PC-9 (cell line): ENCODE measurements around the gene PCP4. TPM values are rescaled to one million over a fixed set of nuclear protein-coding genes. Genes with fewer than 3 reads are reported as not detected.

Experiments used
- BruUV-seq: library from RNA; stranded (reverse); fragments of 400-500 nt; replicated peaks from 2 replicates; lab custom pipeline; 2021; lab: Mats Ljungman, UMichigan
- CTCF ChIA-PET: fragments of 300-600 bp; sonication (Branson Sonifier 250); formaldehyde crosslinking; loops from one replicate; lab custom pipeline; 2022; ENCODE audit warnings: antibody characterized with exemption; lab: Charles Lee
- POLR2A ChIA-PET: fragments of 300-600 bp; sonication (Branson Sonifier 250); formaldehyde crosslinking; loops from one replicate; lab custom pipeline; 2022; ENCODE audit warnings: antibody characterized with exemption; ENCODE audit not compliant: unreplicated experiment; lab: Charles Lee
- DNase-seq, 2 experiments: peaks; one replicate each; pipeline versions ENCODE4 v3.0.0 to v3.0.0-alpha.2; 2015 to 2022; ENCODE audit warnings: mixed read lengths in 1 of 2
- H2AFZ ChIP-seq: fragments of 200-600 bp; sonication (generic); 2 replicates; pipeline ENCODE4 v1.8.1; 2017; ENCODE audit warnings: antibody characterized with exemption
- H3F3A ChIP-seq: fragments of 200-600 bp; sonication (generic); 2 replicates; pipeline ENCODE4 v1.8.1; 2017; ENCODE audit warnings: antibody characterized with exemption, mild to moderate bottlenecking, low read depth; ENCODE audit not compliant: insufficient read depth
- H3K27ac ChIP-seq: fragments of 200-600 bp; sonication (generic); 2 replicates; pipeline ENCODE4 v1.6.1; 2016; ENCODE audit warnings: mixed run types
- H3K27me3 ChIP-seq: fragments of 200-600 bp; sonication (generic); 2 replicates; pipeline ENCODE4 v1.6.1; 2016; ENCODE audit warnings: low read depth, mixed run types; ENCODE audit not compliant: insufficient read depth
- H3K36me3 ChIP-seq: fragments of 200-600 bp; sonication (generic); 2 replicates; pipeline ENCODE4 v1.6.1; 2016; ENCODE audit warnings: low read depth, mixed run types
- H3K4me1 ChIP-seq: fragments of 200-600 bp; sonication (generic); replicated peaks from 2 replicates; pipeline ENCODE4 v1.6.1; 2016; ENCODE audit warnings: mixed run types; ENCODE audit not compliant: insufficient read depth
- H3K4me2 ChIP-seq: fragments of 200-600 bp; sonication (generic); 2 replicates; pipeline ENCODE4 v1.6.1; 2017; ENCODE audit warnings: mixed run types
- H3K4me3 ChIP-seq: fragments of 200-600 bp; sonication (generic); 2 replicates; pipeline ENCODE4 v1.6.1; 2016; ENCODE audit warnings: mixed run types
- H3K79me2 ChIP-seq: fragments of 200-600 bp; sonication (generic); 2 replicates; pipeline ENCODE4 v1.6.1; 2017; ENCODE audit warnings: low read depth, mixed run types
- H3K9me2 ChIP-seq: fragments of 200-600 bp; sonication (generic); 2 replicates; pipeline ENCODE4 v1.8.1; 2017; ENCODE audit warnings: mild to moderate bottlenecking; ENCODE audit not compliant: insufficient read depth
- H3K9me3 ChIP-seq: fragments of 200-600 bp; sonication (generic); 2 replicates; pipeline ENCODE4 v1.8.1; 2016; ENCODE audit warnings: low read depth; ENCODE audit not compliant: insufficient read depth
- H4K20me1 ChIP-seq: fragments of 200-600 bp; sonication (generic); 2 replicates; pipeline ENCODE4 v1.8.1; 2017; ENCODE audit not compliant: insufficient read depth
- CTCF ChIP-seq: fragments of 200-600 bp; sonication (generic); conservative IDR thresholded peaks from 2 replicates; pipeline ENCODE4 v1.6.1; 2017; ENCODE audit warnings: mixed run types, antibody characterized with exemption, mild to moderate bottlenecking, moderate library complexity
- EZH2 ChIP-seq: fragments of 200-600 bp; sonication (generic); IDR thresholded peaks from 2 replicates; pipeline ENCODE4 v1.8.0; 2017; ENCODE audit warnings: antibody characterized with exemption, low read depth
- intact Hi-C: fragments of 100-400 bp; cut with micrococcal nuclease; formaldehyde crosslinking; loops from one replicate; pipeline ENCODE4 v1.10.0; 2022; ENCODE audit not compliant: unreplicated experiment
- total RNA-seq: library from RNA; stranded (reverse); gene quantifications from 2 replicates; pipeline ENCODE4 v1.2.3, GENCODE V29; 2021

The PCP4 gene
- total RNA-seq, 1 experiment from 2014 or later, result not detected

- Histone ChIP-seq H3K4me2 (no peak overlapping the region), H3K4me1 (no peaks in the 10 kb centered on the region), H4K20me1 (no peaks in the 10 kb centered on the region), H3K36me3 (no peaks in the 10 kb centered on the region), H3K27ac (no peak overlapping the region), H3K9me2 (no peaks in the 10 kb centered on the region), H3K9me3 (no peaks in the 10 kb centered on the region), H3K4me3 (no peak overlapping the region), H3F3A (no peaks in the 10 kb centered on the region), H2AFZ (no peak overlapping the region), H3K79me2 (no peaks in the 10 kb centered on the region), H3K27me3 (no peaks in the 10 kb centered on the region)
- no TSS peak for BruUV-seq
- no peak for DNase-seq
- TF ChIP-seq EZH2 (no peak), CTCF (no peak)
- ChIA-PET POLR2A (no interaction called here), CTCF (no interaction called here)
- intact Hi-C loops, result no loop called here
Observed at GRCh38 chr21:39852021-39852721, 15.1 kb upstream of the PCP4 start.

GRCh38 chr21:39852726-39853500 lies 14.3 kb upstream of the PCP4 start:
- no peak for TF ChIP-seq CTCF
- Histone ChIP-seq H3K79me2 (no peaks in the 10 kb centered on the region), H4K20me1 (no peaks in the 10 kb centered on the region), H2AFZ (no peak overlapping the region), H3K27ac (no peak overlapping the region), H3K36me3 (no peaks in the 10 kb centered on the region), H3K4me2 (no peak overlapping the region), H3K4me1 (no peaks in the 10 kb centered on the region), H3K27me3 (no peaks in the 10 kb centered on the region), H3F3A (no peaks in the 10 kb centered on the region), H3K9me2 (no peaks in the 10 kb centered on the region), H3K4me3 (no peak overlapping the region), H3K9me3 (no peaks in the 10 kb centered on the region)
- intact Hi-C loops, result no loop called here
- BruUV-seq, result no TSS peak
- no peak for DNase-seq
- ChIA-PET POLR2A (no interaction called here), CTCF (no interaction called here)

GRCh38 chr21:39854572-39854971 lies 12.7 kb upstream of the PCP4 start:
- TF ChIP-seq CTCF, result no peak
- TF ChIP-seq EZH2, result no peak
- POLR2A ChIA-PET, result no interaction called here

More at GRCh38 chr21:39854572-39854971, 12.7 kb upstream of the PCP4 start:
- Histone ChIP-seq H3K4me3 (no peak overlapping the region), H3K27me3 (no peaks in the 10 kb centered on the region), H3K9me3 (no peaks in the 10 kb centered on the region), H4K20me1 (no peaks in the 10 kb centered on the region), H3K36me3 (no peaks in the 10 kb centered on the region), H3K9me2 (no peaks in the 10 kb centered on the region), H3K4me2 (no peak overlapping the region), H3F3A (no peaks in the 10 kb centered on the region), H3K4me1 (no peaks in the 10 kb centered on the region), H3K27ac (no peak overlapping the region), H2AFZ (no peak overlapping the region), H3K79me2 (no peaks in the 10 kb centered on the region)
- no peak for DNase-seq
- intact Hi-C loops, result no loop called here
- CTCF ChIA-PET, result no interaction called here
- BruUV-seq, result no TSS peak
